ENCODE measurements around the gene QRFPR.
A peak's percentile ranks its signal among the peaks of the same experiment; 100 is the strongest.

QRFPR gene

DNA sequence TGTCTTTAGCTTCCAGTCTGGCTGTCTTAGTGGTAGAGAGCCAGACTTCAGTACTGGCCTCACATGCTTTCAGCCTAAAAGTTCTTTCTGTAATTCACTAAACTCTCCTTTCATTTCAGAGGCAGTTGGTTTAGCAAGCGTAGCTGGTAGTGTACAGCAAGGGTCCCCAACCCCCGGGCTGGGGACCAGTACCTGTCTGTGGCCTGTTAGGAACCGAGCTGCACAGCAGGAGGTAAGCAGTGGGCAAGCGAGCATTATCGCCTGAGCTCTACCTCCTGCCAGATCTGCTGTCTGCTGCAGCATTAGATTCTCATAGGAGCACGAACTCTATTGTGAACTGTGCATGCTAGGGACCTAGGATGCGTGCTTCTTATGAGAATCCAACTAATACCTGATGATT, 72.0 kb downstream of the QRFPR start:
- peaks cover 8% of the 10 kb centered on the region for H3K4me1 ChIP-seq (ENCODE audit: control insufficient read depth, insufficient read depth, low read length, poor library complexity, severe bottlenecking)
- 65 to 72% methylated on average over 6 to 7 of the region's 7 CpGs for WGBS, 2 experiments (ENCODE audit: insufficient coverage in 2 of 2)

GRCh38 chr4:121308328-121308663, 72.5 kb downstream of the QRFPR start:
- Histone ChIP-seq H3K27ac (ENCODE audit: low read depth, low read length, severe bottlenecking) (peak overlapping the region; percentile 3), H3K36me3 (ENCODE audit: control insufficient read depth, insufficient read depth, low read length) (no peaks in the 10 kb centered on the region), H3K4me3 (ENCODE audit: extremely low read depth, insufficient read depth, low read length, poor library complexity, severe bottlenecking) (no peak overlapping the region), H3K4me1 (ENCODE audit: control insufficient read depth, insufficient read depth, low read length, poor library complexity, severe bottlenecking) (peaks cover 8% of the 10 kb centered on the region), H3K9me3 (ENCODE audit: control insufficient read depth, low read length) (no peaks in the 10 kb centered on the region)
- WGBS, 2 experiments (ENCODE audit: insufficient coverage in 2 of 2) = no CpG with 5 or more reads among the region's 1 CpG

More for the DNA sequence above, 72.0 kb downstream of the QRFPR start:
- H3K9me3 ChIP-seq (ENCODE audit: control insufficient read depth, low read length) = no peaks in the 10 kb centered on the region
- no peak overlapping the region for H3K4me3 ChIP-seq (ENCODE audit: extremely low read depth, insufficient read depth, low read length, poor library complexity, severe bottlenecking)
- H3K36me3 ChIP-seq (ENCODE audit: control insufficient read depth, insufficient read depth, low read length) = no peaks in the 10 kb centered on the region
- peak overlapping the region; percentile 3 for H3K27ac ChIP-seq (ENCODE audit: low read depth, low read length, severe bottlenecking)

GRCh38 chr4:121307445-121308327, 73.1 kb downstream of the QRFPR start:
- Histone ChIP-seq H3K27ac (ENCODE audit: low read depth, low read length, severe bottlenecking) (no peak overlapping the region), H3K4me1 (ENCODE audit: control insufficient read depth, insufficient read depth, low read length, poor library complexity, severe bottlenecking) (peaks cover 8% of the 10 kb centered on the region), H3K4me3 (ENCODE audit: extremely low read depth, insufficient read depth, low read length, poor library complexity, severe bottlenecking) (no peak overlapping the region), H3K9me3 (ENCODE audit: control insufficient read depth, low read length) (no peaks in the 10 kb centered on the region), H3K36me3 (ENCODE audit: control insufficient read depth, insufficient read depth, low read length) (no peaks in the 10 kb centered on the region)
- 35 to 53% methylated on average over 4 of the region's 5 CpGs for WGBS, 2 experiments (ENCODE audit: insufficient coverage in 2 of 2)

- 100% methylated on average over 1 of the region's 1 CpG; no CpG with 5 or more reads in 1 of the 2 experiments for WGBS, 2 experiments (ENCODE audit: insufficient coverage in 2 of 2)
- Histone ChIP-seq H3K4me3 (ENCODE audit: extremely low read depth, insufficient read depth, low read length, poor library complexity, severe bottlenecking) (no peak overlapping the region), H3K4me1 (ENCODE audit: control insufficient read depth, insufficient read depth, low read length, poor library complexity, severe bottlenecking) (peaks cover 8% of the 10 kb centered on the region), H3K27ac (ENCODE audit: low read depth, low read length, severe bottlenecking) (no peak overlapping the region), H3K36me3 (ENCODE audit: control insufficient read depth, insufficient read depth, low read length) (no peaks in the 10 kb centered on the region), H3K9me3 (ENCODE audit: control insufficient read depth, low read length) (no peaks in the 10 kb centered on the region)
Observed at GRCh38 chr4:121306931-121307330, 73.9 kb downstream of the QRFPR start.

GRCh38 chr4:121304893-121305292, 75.9 kb downstream of the QRFPR start:
- no peaks in the 10 kb centered on the region for H3K36me3 ChIP-seq (ENCODE audit: control insufficient read depth, insufficient read depth, low read length)
- no CpG with 5 or more reads among the region's 1 CpG for WGBS, 2 experiments (ENCODE audit: insufficient coverage in 2 of 2)

DNA sequence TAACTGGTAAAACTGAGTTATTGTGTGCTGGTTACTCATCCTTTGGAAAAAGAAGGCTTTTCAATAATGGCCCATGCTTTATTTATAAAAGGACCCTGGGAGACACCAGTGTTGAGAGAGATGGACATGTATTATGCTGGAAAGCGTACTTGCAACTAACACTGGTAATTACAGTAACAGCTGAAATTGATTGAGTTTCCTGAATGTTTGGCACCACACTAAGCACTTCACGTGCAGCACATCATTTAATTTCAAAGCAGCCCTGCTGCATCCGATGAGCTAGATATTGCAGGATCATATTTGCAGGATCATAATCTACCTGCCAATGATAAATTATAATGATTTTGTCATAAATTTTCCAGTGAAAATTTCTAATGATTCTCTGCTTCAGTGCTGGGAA, 81.5 kb downstream of the QRFPR start:
- Histone ChIP-seq H3K9me3 (ENCODE audit: control insufficient read depth, low read length) (no peaks in the 10 kb centered on the region), H3K4me1 (ENCODE audit: control insufficient read depth, insufficient read depth, low read length, poor library complexity, severe bottlenecking) (no peaks in the 10 kb centered on the region), H3K4me3 (ENCODE audit: extremely low read depth, insufficient read depth, low read length, poor library complexity, severe bottlenecking) (no peak overlapping the region), H3K36me3 (ENCODE audit: control insufficient read depth, insufficient read depth, low read length) (no peaks in the 10 kb centered on the region), H3K27ac (ENCODE audit: low read depth, low read length, severe bottlenecking) (no peak overlapping the region)
- 100% methylated on average over 1 of the region's 3 CpGs; no CpG with 5 or more reads in 1 of the 2 experiments for WGBS, 2 experiments (ENCODE audit: insufficient coverage in 2 of 2)

More at GRCh38 chr4:121304893-121305292, 75.9 kb downstream of the QRFPR start:
- H3K4me1 ChIP-seq (ENCODE audit: control insufficient read depth, insufficient read depth, low read length, poor library complexity, severe bottlenecking) = peaks cover 8% of the 10 kb centered on the region
- no peak overlapping the region for H3K27ac ChIP-seq (ENCODE audit: low read depth, low read length, severe bottlenecking)
- H3K4me3 ChIP-seq (ENCODE audit: extremely low read depth, insufficient read depth, low read length, poor library complexity, severe bottlenecking) = no peak overlapping the region
- H3K9me3 ChIP-seq (ENCODE audit: control insufficient read depth, low read length) = no peaks in the 10 kb centered on the region

GRCh38 chr4:121283319-121283718, 97.5 kb downstream of the QRFPR start:
- Histone ChIP-seq H3K4me3 (ENCODE audit: extremely low read depth, insufficient read depth, low read length, poor library complexity, severe bottlenecking) (no peak overlapping the region), H3K36me3 (ENCODE audit: control insufficient read depth, insufficient read depth, low read length) (no peaks in the 10 kb centered on the region), H3K9me3 (ENCODE audit: control insufficient read depth, low read length) (no peaks in the 10 kb centered on the region), H3K27ac (ENCODE audit: low read depth, low read length, severe bottlenecking) (no peak overlapping the region), H3K4me1 (ENCODE audit: control insufficient read depth, insufficient read depth, low read length, poor library complexity, severe bottlenecking) (peaks cover 18% of the 10 kb centered on the region)
- 82 to 90% methylated on average over 1 of the region's 1 CpG for WGBS, 2 experiments (ENCODE audit: insufficient coverage in 2 of 2)

DNA sequence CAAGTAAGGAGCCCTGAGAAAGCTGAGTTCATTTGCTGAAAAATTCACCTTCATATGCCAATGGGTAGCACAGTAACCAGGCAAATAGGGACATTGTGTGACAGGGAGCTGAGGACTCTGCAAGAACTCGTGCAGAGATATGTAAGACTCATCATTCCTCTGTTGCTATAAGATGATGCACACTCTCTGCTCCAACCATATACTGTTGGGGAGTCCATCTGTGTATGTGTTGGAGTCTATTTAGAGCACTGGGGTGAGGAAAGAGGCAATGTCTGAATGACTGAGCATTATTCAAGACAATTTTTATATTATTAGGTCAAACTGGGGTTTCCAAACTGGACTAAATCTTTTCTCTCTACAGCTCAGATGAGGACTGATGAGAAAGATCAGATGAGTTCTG, 100.4 kb downstream of the QRFPR start:
- Histone ChIP-seq H3K27ac (ENCODE audit: low read depth, low read length, severe bottlenecking) (no peak overlapping the region), H3K9me3 (ENCODE audit: control insufficient read depth, low read length) (no peaks in the 10 kb centered on the region), H3K36me3 (ENCODE audit: control insufficient read depth, insufficient read depth, low read length) (no peaks in the 10 kb centered on the region), H3K4me1 (ENCODE audit: control insufficient read depth, insufficient read depth, low read length, poor library complexity, severe bottlenecking) (peaks cover 19% of the 10 kb centered on the region), H3K4me3 (ENCODE audit: extremely low read depth, insufficient read depth, low read length, poor library complexity, severe bottlenecking) (no peak overlapping the region)
- 100% methylated on average over 1 of the region's 1 CpG; no CpG with 5 or more reads in 1 of the 2 experiments for WGBS, 2 experiments (ENCODE audit: insufficient coverage in 2 of 2)

GRCh38 chr4:121278811-121279368, 101.9 kb downstream of the QRFPR start:
- H3K36me3 ChIP-seq (ENCODE audit: control insufficient read depth, insufficient read depth, low read length) = no peaks in the 10 kb centered on the region
- peaks cover 19% of the 10 kb centered on the region for H3K4me1 ChIP-seq (ENCODE audit: control insufficient read depth, insufficient read depth, low read length, poor library complexity, severe bottlenecking)
- no CpG with 5 or more reads among the region's 4 CpGs for WGBS, 2 experiments (ENCODE audit: insufficient coverage in 2 of 2)
- no peaks in the 10 kb centered on the region for H3K9me3 ChIP-seq (ENCODE audit: control insufficient read depth, low read length)
- H3K4me3 ChIP-seq (ENCODE audit: extremely low read depth, insufficient read depth, low read length, poor library complexity, severe bottlenecking) = no peak overlapping the region
- no peak overlapping the region for H3K27ac ChIP-seq (ENCODE audit: low read depth, low read length, severe bottlenecking)
